Muscle layer of colon (tissue), 2 donors: ENCODE data around the gene ZNF276.

Source experiments
- H3K27ac ChIP-seq: one replicate; pipeline ENCODE4 v1.7.0; 2013; ENCODE audit warnings: low read depth, mild to moderate bottlenecking, low read length, moderate library complexity
- H3K27me3 ChIP-seq, 2 donors: one replicate each; pipeline ENCODE4 v1.7.0; 2013; ENCODE audit warnings: low read length in 2 of 2, mild to moderate bottlenecking in 2 of 2; ENCODE audit not compliant: insufficient read depth in 2 of 2, control insufficient read depth in 1 of 2
- H3K36me3 ChIP-seq: one replicate; pipeline ENCODE4 v1.7.0; 2013; ENCODE audit warnings: mild to moderate bottlenecking, low read length; ENCODE audit not compliant: insufficient read depth
- H3K4me1 ChIP-seq: one replicate; pipeline ENCODE4 v1.7.0; 2013; ENCODE audit warnings: mild to moderate bottlenecking, low read length; ENCODE audit not compliant: insufficient read depth
- H3K4me3 ChIP-seq, 2 donors: one replicate each; pipeline ENCODE4 v1.7.0; 2013; ENCODE audit warnings: low read length in 2 of 2, low read depth in 1 of 2, mild to moderate bottlenecking in 1 of 2, moderate library complexity in 1 of 2
- H3K9ac ChIP-seq: one replicate; pipeline ENCODE4 v1.7.0; 2013; ENCODE audit warnings: low read length
- H3K9me3 ChIP-seq: one replicate; pipeline ENCODE4 v1.7.0; 2013; ENCODE audit warnings: mild to moderate bottlenecking, low read length
- donor health status: abdominal sarcoma.
- donor health status: Adenocarcinoma of cecum.

Gene ZNF276

GRCh38 chr16:89733322-89733721 is 12.0 kb downstream of the ZNF276 start:
- H3K4me3 ChIP-seq, result no peak overlapping the region
- H3K4me1 ChIP-seq, result no peaks in the 10 kb centered on the region
- H3K9ac ChIP-seq, result no peak overlapping the region
- peaks cover 91% of the 10 kb centered on the region for H3K36me3 ChIP-seq
- H3K27me3 ChIP-seq, result no peaks in the 10 kb centered on the region
- no peaks in the 10 kb centered on the region for H3K9me3 ChIP-seq
- no peak overlapping the region for H3K27ac ChIP-seq

DNA sequence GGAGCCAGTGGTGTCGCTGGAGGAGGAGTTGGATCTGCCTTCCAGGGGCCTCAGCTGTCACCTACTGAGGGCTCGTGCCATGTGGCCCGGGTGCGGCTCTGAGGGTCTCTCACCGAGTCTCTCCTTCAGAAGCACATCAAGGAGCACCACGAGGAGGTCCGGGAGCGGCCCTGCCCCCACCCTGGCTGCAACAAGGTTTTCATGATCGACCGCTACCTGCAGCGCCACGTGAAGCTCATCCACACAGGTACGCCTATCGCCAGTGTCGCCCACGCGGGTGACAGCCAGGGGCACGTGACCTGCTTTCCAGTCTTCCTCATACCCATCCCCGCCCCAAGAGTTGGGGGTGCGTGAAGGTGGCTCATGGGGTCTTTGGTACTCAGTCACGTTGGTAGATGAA is 12.5 kb downstream of the ZNF276 start:
- Histone ChIP-seq H3K36me3 (peaks cover 93% of the 10 kb centered on the region), H3K9me3 (no peaks in the 10 kb centered on the region), H3K27ac (no peak overlapping the region), H3K27me3 (no peaks in the 10 kb centered on the region), H3K4me3 (no peak overlapping the region), H3K9ac (no peak overlapping the region), H3K4me1 (no peaks in the 10 kb centered on the region)

DNA sequence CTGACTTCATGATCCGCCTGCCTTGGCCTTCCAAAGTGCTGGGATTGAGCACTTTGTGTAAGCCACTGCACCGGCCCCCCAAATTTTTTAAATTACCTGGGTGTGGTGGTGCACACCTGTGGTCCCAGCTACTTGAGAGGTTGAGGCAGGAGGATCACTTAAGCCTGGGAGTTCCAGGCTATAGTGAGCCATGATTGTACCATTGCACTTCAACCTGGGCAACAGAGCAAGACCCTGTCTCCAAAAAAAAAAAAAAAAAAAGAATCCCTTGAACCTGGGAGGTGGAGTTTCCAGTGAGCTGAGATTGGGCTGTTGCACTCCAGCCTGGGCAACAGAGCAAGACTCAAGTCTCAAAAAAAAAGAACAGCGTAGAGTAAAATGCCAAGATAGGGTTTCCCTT is 15.2 kb downstream of the ZNF276 start:
- Histone ChIP-seq H3K4me3 (no peak overlapping the region), H3K4me1 (no peaks in the 10 kb centered on the region), H3K36me3 (peaks cover 84% of the 10 kb centered on the region), H3K27me3 (no peaks in the 10 kb centered on the region), H3K27ac (no peak overlapping the region), H3K9ac (no peak overlapping the region), H3K9me3 (no peaks in the 10 kb centered on the region)

DNA sequence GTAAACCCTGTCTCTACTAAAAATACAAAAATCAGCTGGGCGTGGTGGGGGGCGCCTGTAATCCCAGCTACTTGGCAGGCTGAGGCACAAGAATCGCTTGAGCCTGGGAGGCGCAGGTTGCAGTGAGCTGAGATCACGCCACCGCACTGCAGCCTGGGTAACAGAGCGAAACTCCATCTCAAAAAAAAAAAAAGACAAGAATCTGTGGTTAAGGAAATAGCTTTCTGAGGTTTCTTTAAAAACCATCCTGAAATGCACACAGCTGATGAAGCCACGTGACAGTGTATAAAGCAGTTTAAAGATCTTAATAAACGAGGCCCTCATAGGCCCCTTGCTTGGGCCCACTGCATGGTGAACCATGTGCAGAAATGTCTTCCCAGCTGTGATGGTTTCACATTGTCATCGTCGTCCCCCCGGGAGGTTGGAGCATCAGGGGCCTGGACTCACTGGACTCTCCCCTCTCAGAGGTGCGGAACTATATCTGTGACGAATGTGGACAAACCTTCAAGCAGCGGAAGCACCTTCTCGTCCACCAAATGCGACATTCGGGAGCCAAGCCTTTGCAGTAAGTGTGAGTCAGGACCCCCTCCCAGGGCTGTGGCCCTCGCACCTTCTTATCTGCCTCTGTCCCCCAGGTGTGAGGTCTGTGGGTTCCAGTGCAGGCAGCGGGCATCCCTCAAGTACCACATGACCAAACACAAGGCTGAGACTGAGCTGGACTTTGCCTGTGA is 16.2 kb downstream of the ZNF276 start:
- Histone ChIP-seq H3K36me3 (peaks cover 74% of the 10 kb centered on the region), H3K9me3 (no peaks in the 10 kb centered on the region), H3K4me1 (no peaks in the 10 kb centered on the region), H3K27me3 (no peaks in the 10 kb centered on the region), H3K4me3 (no peak overlapping the region), H3K27ac (no peak overlapping the region), H3K9ac (no peak overlapping the region)

- Histone ChIP-seq H3K4me1 (no peaks in the 10 kb centered on the region), H3K36me3 (peaks cover 69% of the 10 kb centered on the region), H3K27ac (no peak overlapping the region), H3K9me3 (no peaks in the 10 kb centered on the region), H3K9ac (no peak overlapping the region), H3K27me3 (no peaks in the 10 kb centered on the region), H3K4me3 (no peak overlapping the region)
These were observed 16.7 kb downstream of the ZNF276 start for GRCh38 chr16:89738072-89738377.

DNA sequence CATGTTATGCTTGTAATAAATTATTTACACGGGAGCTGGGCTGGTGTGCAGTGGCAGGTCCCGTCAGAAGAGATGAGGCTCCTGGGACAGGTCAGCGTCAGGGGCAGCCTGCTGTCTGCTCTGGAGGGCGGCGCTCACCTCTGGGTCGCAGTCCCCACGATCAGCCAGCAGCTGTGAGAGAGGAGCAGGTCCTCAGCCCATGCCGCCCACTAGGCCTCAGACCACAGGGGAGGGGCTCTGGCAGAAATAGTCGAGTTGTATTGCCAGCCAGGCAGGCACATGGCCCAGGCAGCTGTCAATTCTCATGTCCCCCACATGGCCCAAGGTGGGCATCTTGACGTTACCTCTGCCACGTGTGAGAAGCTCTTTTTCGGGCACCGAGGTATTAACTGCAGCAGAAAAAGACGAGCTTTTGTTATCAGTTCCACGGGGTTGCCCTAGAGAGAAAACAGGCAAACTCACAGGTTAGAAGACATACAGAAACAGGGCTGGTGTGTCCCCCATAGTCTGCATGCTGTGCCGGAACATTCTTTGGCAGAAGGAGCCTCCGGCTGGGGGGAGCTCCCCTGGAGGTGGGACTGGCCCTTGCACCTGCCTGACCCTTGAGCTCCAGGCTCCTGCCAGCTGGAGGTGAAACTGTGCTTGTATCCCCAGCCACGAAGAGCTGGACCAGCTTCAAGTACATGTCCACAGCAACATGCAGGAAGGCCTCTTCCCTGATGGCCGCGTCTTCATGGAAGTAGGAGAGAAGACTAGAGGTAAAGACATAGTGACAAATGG is 17.4 kb downstream of the ZNF276 start:
- Histone ChIP-seq H3K36me3 (peaks cover 62% of the 10 kb centered on the region), H3K27me3 (no peaks in the 10 kb centered on the region), H3K4me3 (no peak overlapping the region), H3K4me1 (no peaks in the 10 kb centered on the region), H3K9me3 (no peaks in the 10 kb centered on the region), H3K9ac (no peak overlapping the region), H3K27ac (no peak overlapping the region)

DNA sequence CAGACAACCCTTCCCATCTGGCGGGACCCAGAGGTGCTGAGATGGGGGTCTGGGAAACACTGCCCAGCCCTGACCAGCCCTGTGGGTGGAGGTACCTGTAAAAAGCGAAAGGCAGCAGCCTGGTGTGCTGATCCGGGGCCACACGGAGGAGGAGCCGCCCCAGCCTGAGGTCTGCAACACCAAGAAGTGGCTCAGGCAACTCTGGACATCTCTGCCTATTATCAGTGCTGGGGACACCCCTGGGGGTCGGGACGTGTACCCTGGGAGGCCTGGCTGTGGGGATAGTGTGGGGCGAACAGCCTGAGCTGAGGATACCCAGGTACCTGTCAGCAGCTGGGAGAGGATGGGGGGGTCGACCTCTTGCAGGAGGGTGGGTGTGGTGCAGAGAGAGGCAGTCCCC is 18.0 kb downstream of the ZNF276 start:
- no peak overlapping the region for H3K27ac ChIP-seq
- no peak overlapping the region for H3K4me3 ChIP-seq
- H3K36me3 ChIP-seq, result peaks cover 56% of the 10 kb centered on the region
- no peak overlapping the region for H3K9ac ChIP-seq
- H3K27me3 ChIP-seq, result no peaks in the 10 kb centered on the region
- no peaks in the 10 kb centered on the region for H3K9me3 ChIP-seq
- no peaks in the 10 kb centered on the region for H3K4me1 ChIP-seq

GRCh38 chr16:89741342-89742014 is 20.1 kb downstream of the ZNF276 start:
- Histone ChIP-seq H3K27ac (no peak overlapping the region), H3K36me3 (peaks cover 35% of the 10 kb centered on the region), H3K27me3 (no peaks in the 10 kb centered on the region), H3K4me1 (no peaks in the 10 kb centered on the region), H3K9me3 (no peaks in the 10 kb centered on the region), H3K4me3 (no peak overlapping the region), H3K9ac (no peak overlapping the region)

DNA sequence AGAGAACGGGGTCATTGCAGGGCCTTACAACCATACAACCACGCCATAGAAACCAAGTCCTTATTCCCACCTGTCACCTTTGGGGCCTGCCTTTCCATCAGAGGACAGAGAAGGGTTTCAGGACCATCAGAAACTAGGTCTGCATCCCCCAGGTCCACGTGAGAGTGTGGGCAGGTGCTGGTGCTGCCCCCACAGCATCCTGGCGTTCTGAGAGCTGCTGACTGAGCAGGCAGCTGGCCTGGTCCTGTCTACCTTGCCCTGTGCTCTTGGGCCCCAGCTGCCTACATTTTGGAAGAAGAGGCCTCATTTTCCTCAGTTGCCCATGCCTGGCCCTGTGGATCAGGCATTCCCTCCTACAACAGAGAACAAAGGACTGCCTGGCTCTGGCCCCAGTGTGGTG is 21.6 kb downstream of the ZNF276 start:
- Histone ChIP-seq H3K27ac (no peak overlapping the region), H3K9ac (no peak overlapping the region), H3K27me3 (no peaks in the 10 kb centered on the region), H3K4me1 (no peaks in the 10 kb centered on the region), H3K9me3 (no peaks in the 10 kb centered on the region), H3K4me3 (no peak overlapping the region), H3K36me3 (peaks cover 20% of the 10 kb centered on the region)

GRCh38 chr16:89744813-89745212 is 23.5 kb downstream of the ZNF276 start:
- Histone ChIP-seq H3K27me3 (no peaks in the 10 kb centered on the region), H3K36me3 (peaks cover 2% of the 10 kb centered on the region), H3K4me3 (no peak overlapping the region), H3K27ac (no peak overlapping the region), H3K4me1 (no peaks in the 10 kb centered on the region), H3K9me3 (no peaks in the 10 kb centered on the region), H3K9ac (no peak overlapping the region)

DNA sequence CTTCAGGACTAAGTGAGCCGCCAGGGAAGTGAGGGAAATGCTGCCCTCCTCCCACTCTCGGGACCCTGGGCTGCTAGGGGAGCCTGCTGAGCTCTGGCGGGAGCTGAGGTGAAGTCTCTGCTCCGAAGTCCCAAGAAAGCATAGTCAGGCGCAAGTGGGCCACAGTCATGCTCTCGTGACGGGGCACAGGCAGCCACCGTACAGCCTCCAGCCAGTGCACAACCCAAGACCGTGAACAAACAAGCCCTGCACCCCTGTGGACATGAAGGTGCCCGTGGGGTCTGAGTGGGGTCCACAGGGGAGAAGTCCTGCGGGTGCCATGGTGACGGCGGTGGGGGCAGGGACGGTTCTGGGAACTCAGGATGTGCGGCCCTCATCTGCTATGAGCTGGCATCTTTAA is 24.7 kb downstream of the ZNF276 start:
- Histone ChIP-seq H3K27me3 (no peaks in the 10 kb centered on the region), H3K9me3 (no peaks in the 10 kb centered on the region), H3K4me3 (no peak overlapping the region), H3K36me3 (no peaks in the 10 kb centered on the region), H3K9ac (no peak overlapping the region), H3K4me1 (no peaks in the 10 kb centered on the region), H3K27ac (no peak overlapping the region)
